Colonic mucosa (tissue), 4 donors: ENCODE measurements around the gene DCHS1. TPM values are rescaled to one million over a fixed set of nuclear protein-coding genes. Genes with fewer than 3 reads are reported as not detected.

Source experiments
- DNase-seq: peaks from one replicate; pipeline ENCODE4 v3.0.0-alpha.2; 2020
- H3K27ac ChIP-seq: fragments of 200-600 bp; one replicate; pipeline ENCODE4 v1.8.0; 2021
- H3K27me3 ChIP-seq: fragments of 200-600 bp; one replicate; pipeline ENCODE4 v1.8.0; 2021
- H3K36me3 ChIP-seq: fragments of 200-600 bp; one replicate; pipeline ENCODE4 v1.8.0; 2021
- H3K4me1 ChIP-seq: fragments of 200-600 bp; one replicate; pipeline ENCODE4 v1.8.0; 2021; ENCODE audit warnings: mild to moderate bottlenecking
- H3K4me3 ChIP-seq: fragments of 200-600 bp; one replicate; pipeline ENCODE4 v1.8.0; 2021
- H3K9ac ChIP-seq, 2 donors: one replicate each; pipeline ENCODE4 v1.7.0; 2013; ENCODE audit warnings: control low read depth in 2 of 2, low read depth in 2 of 2, low read length in 2 of 2
- H3K9me3 ChIP-seq: fragments of 200-600 bp; one replicate; pipeline ENCODE4 v1.8.0; 2021
- CTCF ChIP-seq: fragments of 200-600 bp; IDR thresholded peaks from one replicate; pipeline ENCODE4 v1.8.0; 2022; ENCODE audit warnings: antibody characterized with exemption, mild to moderate bottlenecking
- intact Hi-C: fragments of 100-400 bp; cut with DNase I; formaldehyde crosslinking; loops from one replicate; pipeline ENCODE4 v1.14.1; 2022
- total RNA-seq, 2 donors: library from RNA; stranded (reverse); fragmentation: NEBNext Ultra II Directional in 1 of 2; extraction: Animal tissue kit (Norgen Biotek cat#: 25700) in 1 of 2; gene quantifications; one replicate each; pipeline ENCODE4 v1.2.1, GENCODE V29; 2021
- donor health status: healthy.
- donor health status: DM: no; HTN: no; CAD: no.
- donor health status: DM: no; HTN: no; CAD: no.

The DCHS1 gene
- total RNA-seq, 2 donors from 2014 or later: 4.7 to 8.3 TPM

- DNase-seq: no peak
- intact Hi-C loops: no loop called here
- Histone ChIP-seq H3K4me3 (no peak overlapping the region), H3K9me3 (no peaks in the 10 kb centered on the region), H3K9ac (no peak overlapping the region), H3K27me3 (no peaks in the 10 kb centered on the region), H3K4me1 (no peaks in the 10 kb centered on the region), H3K36me3 (no peaks in the 10 kb centered on the region), H3K27ac (no peak overlapping the region)
- TF ChIP-seq CTCF: no peak
Measured at GRCh38 chr11:6628526-6628925, 27.1 kb downstream of the DCHS1 start.

GRCh38 chr11:6627762-6628241, 27.8 kb downstream of the DCHS1 start:
- no peak overlapping the region for H3K27ac ChIP-seq
- no peaks in the 10 kb centered on the region for H3K4me1 ChIP-seq
- H3K36me3 ChIP-seq: no peaks in the 10 kb centered on the region
- H3K9ac ChIP-seq: no peak overlapping the region
- H3K27me3 ChIP-seq: no peaks in the 10 kb centered on the region
- H3K4me3 ChIP-seq: no peak overlapping the region
- no peaks in the 10 kb centered on the region for H3K9me3 ChIP-seq
- intact Hi-C loops: no loop called here
- DNase-seq: no peak
- no peak for TF ChIP-seq CTCF

GRCh38 chr11:6626971-6627761, 28.4 kb downstream of the DCHS1 start:
- Histone ChIP-seq H3K27ac (no peak overlapping the region), H3K4me3 (no peak overlapping the region), H3K27me3 (no peaks in the 10 kb centered on the region), H3K36me3 (no peaks in the 10 kb centered on the region), H3K4me1 (no peaks in the 10 kb centered on the region), H3K9me3 (no peaks in the 10 kb centered on the region), H3K9ac (no peak overlapping the region)
- DNase-seq: no peak
- TF ChIP-seq CTCF: no peak
- intact Hi-C loops: no loop called here

- Histone ChIP-seq H3K9me3 (no peaks in the 10 kb centered on the region), H3K36me3 (no peaks in the 10 kb centered on the region)
- intact Hi-C loops: no loop called here
Measured at GRCh38 chr11:6625832-6626420, 29.7 kb downstream of the DCHS1 start.

More at GRCh38 chr11:6625832-6626420, 29.7 kb downstream of the DCHS1 start:
- H3K4me1 ChIP-seq: no peaks in the 10 kb centered on the region
- no peak for DNase-seq
- H3K27ac ChIP-seq: no peak overlapping the region
- H3K9ac ChIP-seq: no peak overlapping the region
- H3K27me3 ChIP-seq: no peaks in the 10 kb centered on the region
- TF ChIP-seq CTCF: no peak
- H3K4me3 ChIP-seq: no peak overlapping the region
